HK-2 (cell line): ENCODE results near the gene UVRAG.

Source experiments
- DNase-seq: peaks from one replicate; pipeline ENCODE4 v3.0.0-alpha.2; 2018; ENCODE audit not compliant: unreplicated experiment

The UVRAG gene

DNA sequence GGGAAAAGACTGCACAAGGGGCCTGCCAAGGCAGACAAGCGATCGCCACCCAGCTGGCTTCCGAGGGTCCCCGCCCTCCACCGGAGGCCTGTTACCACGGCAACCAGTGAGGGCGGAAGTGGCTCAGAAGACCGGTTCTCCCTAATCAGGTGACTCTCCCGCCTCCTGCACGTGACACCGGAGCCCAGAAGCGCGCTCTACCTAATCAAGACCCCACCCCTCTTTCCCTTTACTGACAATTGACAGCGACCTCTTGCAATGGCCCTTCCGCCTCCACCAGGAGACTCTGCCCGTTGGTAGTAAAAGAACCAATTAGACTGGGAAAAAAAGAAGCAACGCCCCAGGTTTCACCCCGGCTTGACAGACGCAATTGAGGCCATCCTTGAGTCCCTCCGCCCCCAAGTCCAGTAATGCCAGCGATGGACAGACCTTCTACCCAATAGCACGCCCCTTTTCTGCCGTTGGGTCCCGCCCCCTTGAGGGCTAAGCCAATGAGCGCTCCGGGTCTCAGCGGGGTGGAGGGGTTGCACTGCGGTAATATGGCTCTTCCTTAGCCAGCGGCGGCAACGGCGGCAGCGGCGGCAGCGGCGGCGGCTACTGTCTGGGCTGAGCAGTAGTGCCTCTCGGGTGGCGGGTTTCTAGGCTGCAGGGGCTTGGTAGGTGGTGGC is at the start of gene UVRAG:
TSS of gene UVRAG (plus strand) at position 534 of the 668 bp plus-strand sequence. CDS start 198 bp downstream, outside the sequence.
- peak; percentile 95 for DNase-seq

DNA sequence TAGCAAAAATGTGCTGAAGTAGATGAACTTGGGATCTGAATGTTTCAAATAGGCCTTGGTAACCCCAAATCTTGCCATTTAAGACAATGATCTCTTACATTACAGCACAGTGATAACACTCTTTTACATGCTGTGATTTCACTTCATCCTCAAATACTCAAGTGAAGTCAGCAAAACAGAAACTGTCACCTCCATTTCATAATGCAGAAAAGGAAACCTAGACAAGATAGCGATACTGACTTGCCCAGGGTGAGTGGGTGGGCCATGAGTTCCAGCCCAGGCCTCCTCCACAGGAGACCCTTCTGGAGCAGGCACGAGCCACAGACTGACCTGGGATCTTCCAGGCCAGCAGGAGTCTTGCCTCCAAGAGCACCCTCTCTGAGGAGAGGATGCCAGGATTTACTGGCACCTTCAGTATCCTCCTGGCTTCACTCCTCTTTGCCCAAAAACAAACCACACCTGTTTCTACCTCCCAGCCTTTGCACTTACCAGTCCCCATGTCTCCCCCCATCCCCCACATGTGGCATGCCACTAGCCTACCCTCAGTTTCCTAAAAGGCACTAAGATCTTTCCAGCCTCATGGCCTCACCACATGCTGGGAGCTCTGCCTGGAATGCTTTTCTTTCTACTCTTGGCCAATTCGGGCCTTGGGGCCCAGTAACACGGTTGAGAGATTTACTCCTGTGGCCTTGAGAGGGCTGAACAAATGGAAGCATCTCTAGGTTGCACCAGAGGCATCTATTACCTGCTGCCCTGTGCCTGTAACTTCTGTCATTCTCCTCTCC is 48.4 kb upstream of the UVRAG start:
- no peak for DNase-seq

DNA sequence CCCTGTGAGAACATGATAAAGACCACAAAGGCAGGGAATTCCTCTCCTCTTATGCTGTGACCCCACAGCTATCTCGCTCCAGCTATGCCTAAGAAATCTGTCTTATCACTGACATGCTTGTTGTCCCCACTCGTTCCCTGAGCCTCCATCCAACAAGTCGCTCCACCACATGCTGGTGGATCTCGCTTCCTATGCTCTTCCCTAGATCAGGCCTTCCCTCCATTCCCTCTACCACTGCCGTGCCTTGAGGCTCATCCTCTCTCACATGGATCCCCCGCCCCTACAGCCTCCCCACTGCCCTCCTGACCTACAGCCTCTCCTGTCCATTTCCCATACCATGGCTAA is 47.8 kb upstream of the UVRAG start:
- DNase-seq: no peak

DNA sequence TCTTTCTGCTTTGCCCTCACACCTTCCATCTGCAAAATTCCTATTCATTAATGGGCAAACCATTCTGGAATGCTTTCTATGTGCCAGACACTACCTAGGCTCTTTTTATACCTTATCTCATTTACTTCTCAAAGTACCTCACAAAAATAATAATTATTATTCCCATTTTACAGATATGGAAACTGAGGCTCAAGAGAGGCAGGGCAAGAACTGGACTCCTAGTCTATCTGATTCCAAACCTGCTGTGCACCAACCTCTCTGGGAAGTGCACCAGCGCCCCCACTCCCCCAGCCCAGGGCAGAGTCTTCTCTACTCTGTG is 47.3 kb upstream of the UVRAG start:
- DNase-seq: no peak

- peak; percentile 75 for DNase-seq
Measured at GRCh38 chr11:75768112-75768908, 46.7 kb upstream of the UVRAG start, which contains the start of gene DGAT2. Gene DGAT2, plus strand, starts transcription at chr11:75768778. Its CDS starts 214 bp downstream, at chr11:75768992.

- DNase-seq: no peak
Measured at GRCh38 chr11:75768909-75769771, 45.9 kb upstream of the UVRAG start.

DNA sequence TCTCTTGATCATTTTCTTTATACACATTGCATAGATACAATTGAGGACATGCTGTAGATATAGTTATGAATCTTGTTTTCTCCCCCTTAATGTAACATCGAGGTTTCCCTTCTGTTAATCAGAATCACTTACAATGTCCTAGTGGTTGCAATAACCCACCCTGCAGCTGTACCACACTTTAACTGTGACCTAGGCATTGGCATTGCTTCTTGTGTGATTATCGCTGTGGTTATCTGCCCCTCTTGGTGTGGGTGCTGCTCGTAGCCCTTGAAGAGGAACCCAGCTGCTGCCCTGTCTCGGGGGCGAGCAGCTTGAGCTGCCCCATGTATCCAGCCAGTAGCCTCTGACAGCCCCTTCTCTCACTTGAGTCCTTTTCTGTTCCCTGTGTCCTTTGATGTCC is 44.9 kb upstream of the UVRAG start:
- no peak for DNase-seq

DNA sequence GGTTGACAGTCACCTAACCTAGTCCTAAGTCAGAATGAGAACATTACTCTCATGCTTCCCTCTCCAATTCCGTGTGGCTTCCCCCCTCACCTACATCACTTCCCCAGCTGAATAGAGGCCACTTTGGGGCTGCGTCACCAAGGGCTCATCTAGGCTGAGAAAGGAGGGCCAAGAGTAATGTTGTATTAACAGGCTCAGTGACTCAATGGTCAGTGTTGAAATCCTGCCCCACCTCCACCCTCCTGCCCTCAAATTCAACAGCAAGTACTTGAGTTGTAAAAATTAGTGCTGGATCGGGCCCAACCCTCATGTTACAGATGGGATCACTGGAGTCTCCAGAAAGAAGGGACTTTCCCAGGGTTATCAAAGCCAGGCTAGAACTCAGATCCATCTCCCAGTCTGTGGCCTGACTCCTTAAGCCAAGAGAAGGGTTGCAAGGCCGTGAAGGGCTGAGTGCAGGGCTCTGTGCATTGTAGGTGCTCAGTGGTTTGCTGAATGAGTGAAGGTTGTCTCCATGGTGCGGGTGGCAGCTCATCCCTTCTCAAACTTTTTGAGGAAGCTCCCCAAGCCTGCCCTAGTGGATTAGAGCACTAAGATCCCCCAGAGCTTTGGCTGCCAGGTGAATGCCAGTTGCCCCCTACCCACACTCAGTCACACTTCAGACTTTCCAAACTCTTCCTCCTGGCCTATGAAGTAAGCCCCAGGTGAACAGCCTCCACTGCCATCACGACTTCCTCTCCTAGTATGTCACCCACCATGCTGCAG is 43.2 kb upstream of the UVRAG start:
- peak; percentile 46 for DNase-seq

DNA sequence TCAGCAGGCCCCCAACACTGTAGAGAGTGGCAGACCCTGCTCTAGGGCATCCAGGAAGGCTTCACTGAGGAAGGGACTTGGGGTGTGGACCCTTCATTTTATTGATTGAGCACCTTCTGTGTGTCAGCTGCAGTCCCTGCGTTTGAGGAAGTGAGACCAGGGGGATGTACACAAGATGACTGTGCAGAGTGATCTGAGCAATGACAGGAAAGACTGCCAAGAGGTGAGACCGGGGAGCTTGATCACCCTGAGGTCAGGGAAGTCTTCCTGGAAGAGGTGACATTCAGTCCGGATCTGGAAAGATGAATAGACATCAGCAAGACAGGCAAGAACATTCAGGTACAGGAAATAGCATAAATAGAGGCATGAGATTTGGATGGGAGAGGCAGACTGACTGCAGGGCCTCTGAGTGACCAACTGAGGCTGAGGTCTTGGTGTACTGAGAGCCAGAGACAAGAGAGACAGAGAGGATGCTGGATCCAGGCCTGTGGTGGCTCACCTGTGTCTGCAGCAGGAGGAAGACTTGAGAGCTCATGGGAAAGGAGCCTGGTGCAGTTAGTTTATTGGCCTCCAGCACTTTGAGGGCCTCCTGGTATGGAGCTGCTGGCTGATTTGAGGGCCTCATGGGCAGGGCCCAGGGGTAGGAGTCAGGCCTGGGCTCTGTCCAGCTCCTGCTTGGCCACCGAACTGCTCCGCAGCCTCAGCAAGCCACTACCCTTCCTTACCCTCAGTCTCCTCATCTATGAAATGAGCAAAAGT is 41.2 kb upstream of the UVRAG start:
- DNase-seq: no peak

GRCh38 chr11:75775056-75775455 is 40.0 kb upstream of the UVRAG start:
- no peak for DNase-seq

DNA sequence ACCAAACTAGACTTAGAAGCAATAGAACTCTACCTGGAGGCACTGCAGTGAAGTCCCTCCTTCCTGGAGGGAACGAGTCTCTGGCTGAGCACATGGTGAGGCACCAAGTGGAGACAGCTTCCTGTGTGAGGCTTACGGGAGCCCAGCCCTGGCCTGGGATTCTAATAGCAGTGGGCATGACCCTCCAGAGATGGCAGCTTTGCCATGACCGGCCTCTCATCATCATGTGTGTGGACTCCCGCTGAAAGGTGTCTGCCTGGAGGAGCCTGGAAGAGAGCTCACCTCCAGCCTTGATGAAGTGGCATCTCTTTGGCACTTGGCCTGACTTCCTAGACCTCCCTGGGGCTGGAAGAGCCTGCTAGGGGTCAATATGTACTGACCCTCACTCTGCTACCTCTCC is 38.5 kb upstream of the UVRAG start:
- DNase-seq: no peak

DNA sequence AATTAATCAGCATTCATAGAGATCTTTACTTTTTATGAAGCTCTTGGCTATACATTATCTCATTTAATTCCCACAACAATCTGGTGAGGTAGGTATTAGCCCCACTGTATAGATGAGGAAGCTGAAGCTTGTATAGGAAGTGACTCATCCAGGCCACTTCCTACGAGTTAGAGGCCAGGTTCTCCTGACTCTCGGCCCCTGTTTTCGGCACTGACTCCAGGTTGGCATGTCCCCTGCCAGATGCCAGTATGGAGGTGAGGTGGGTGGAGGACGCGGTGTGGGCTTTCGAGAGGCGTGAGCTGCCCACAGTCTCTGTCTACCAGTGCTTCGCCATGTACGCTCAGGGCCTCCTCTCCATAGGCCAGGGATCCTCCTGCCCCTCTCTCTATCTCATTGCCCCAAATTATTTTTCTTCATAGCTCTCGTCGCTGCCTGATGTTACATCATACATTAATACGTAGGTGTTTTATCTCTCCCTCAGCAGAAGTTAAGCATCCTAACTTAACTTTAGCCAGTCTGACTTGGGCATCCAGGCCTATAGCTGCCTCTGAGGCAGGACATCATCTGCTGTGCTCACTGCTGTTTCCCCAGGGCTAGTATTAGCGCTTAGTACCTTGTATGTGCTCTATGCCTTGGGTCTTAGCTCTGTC is 37.4 kb upstream of the UVRAG start:
- no peak for DNase-seq

- DNase-seq: no peak
Measured at GRCh38 chr11:75778962-75779361, 36.0 kb upstream of the UVRAG start.

- DNase-seq: no peak
Measured at GRCh38 chr11:75779960-75780359, 35.0 kb upstream of the UVRAG start.

DNA sequence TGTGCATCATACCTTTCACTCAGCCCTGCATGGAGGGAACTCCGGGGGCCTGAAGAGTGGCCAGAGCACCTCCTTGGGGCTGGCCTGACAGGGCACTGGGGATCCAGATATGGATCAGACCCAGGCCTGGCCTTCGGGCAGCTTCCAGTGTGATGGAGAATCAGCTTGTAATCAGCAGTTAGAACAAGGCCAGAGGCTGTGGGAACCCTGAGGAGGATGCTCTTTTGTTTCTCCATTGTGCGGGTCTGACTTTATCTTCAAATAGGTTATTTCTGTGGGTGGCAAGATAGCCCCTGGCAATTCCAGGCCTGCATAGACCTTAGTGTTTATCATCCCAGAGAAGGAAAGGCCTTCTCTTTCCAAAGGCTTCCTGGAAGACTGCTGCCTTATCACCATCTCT is 34.1 kb upstream of the UVRAG start:
- DNase-seq: no peak

DNA sequence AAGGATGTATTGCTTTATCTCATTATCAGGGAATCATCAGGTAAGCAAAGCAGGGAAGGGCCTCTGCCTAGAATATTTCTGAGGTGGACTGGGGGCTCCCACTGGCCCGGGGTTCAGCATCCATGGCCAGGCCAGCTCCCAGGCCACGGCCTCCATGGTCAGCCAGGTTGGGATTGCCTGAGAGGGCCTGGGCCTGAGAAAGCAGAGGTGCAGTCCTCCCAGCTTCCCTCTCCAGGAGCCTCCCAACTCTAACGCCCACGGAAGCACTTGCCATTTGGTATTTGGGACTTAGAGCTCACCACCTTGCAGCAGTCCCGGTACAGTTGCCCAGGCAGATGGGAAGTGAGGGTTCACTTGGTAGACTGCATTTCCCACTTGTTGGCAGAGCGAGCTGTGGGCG is 33.7 kb upstream of the UVRAG start:
- no peak for DNase-seq

GRCh38 chr11:75781831-75782230 is 33.2 kb upstream of the UVRAG start:
- no peak for DNase-seq

GRCh38 chr11:75782540-75783263 is 32.3 kb upstream of the UVRAG start:
- DNase-seq: no peak
